GM12864 (cell line): ENCODE data around the gene SLC35B2.
"Not testable (repeated sequence)": the region's sequence is repeated elsewhere in the genome, so short reads cannot be mapped to it uniquely, and the experiment has no call there.

Experiments
- DNase-seq: peaks from one replicate; pipeline ENCODE4 v3.0.0-alpha.2; 2011; ENCODE audit warnings: low read depth
- H3K4me3 ChIP-seq: 2 replicates; pipeline ENCODE4 v1.5.1; 2011; ENCODE audit warnings: mild to moderate bottlenecking, low read depth, low read length, control low read depth
- CTCF ChIP-seq: IDR thresholded peaks from 2 replicates; pipeline ENCODE4 v1.5.1; 2011; ENCODE audit warnings: low read depth, mild to moderate bottlenecking, moderate library complexity, low read length, control low read depth, inconsistent platforms; ENCODE audit errors: missing control alignments

The SLC35B2 gene

GRCh38 chr6:44237021-44237812, 20.1 kb downstream of the SLC35B2 start:
- no peak for DNase-seq
- peak overlapping the region; percentile 55 for H3K4me3 ChIP-seq
- TF ChIP-seq CTCF, result no peak

GRCh38 chr6:44235891-44236516, 21.3 kb downstream of the SLC35B2 start:
- no peak for TF ChIP-seq CTCF
- H3K4me3 ChIP-seq, result no peak overlapping the region
- DNase-seq, result no peak

- DNase-seq, result no peak
- TF ChIP-seq CTCF, result no peak
- no peak overlapping the region for H3K4me3 ChIP-seq
Observed at GRCh38 chr6:44235269-44235668, 22.1 kb downstream of the SLC35B2 start.

- DNase-seq, result no peak
- TF ChIP-seq CTCF, result peak; percentile 75
- H3K4me3 ChIP-seq, result no peak overlapping the region
Observed at GRCh38 chr6:44234101-44235025, 23.0 kb downstream of the SLC35B2 start.

- no peak for TF ChIP-seq CTCF
- no peak overlapping the region for H3K4me3 ChIP-seq
- DNase-seq, result no peak
Observed at GRCh38 chr6:44233567-44234100, 23.7 kb downstream of the SLC35B2 start.

DNA sequence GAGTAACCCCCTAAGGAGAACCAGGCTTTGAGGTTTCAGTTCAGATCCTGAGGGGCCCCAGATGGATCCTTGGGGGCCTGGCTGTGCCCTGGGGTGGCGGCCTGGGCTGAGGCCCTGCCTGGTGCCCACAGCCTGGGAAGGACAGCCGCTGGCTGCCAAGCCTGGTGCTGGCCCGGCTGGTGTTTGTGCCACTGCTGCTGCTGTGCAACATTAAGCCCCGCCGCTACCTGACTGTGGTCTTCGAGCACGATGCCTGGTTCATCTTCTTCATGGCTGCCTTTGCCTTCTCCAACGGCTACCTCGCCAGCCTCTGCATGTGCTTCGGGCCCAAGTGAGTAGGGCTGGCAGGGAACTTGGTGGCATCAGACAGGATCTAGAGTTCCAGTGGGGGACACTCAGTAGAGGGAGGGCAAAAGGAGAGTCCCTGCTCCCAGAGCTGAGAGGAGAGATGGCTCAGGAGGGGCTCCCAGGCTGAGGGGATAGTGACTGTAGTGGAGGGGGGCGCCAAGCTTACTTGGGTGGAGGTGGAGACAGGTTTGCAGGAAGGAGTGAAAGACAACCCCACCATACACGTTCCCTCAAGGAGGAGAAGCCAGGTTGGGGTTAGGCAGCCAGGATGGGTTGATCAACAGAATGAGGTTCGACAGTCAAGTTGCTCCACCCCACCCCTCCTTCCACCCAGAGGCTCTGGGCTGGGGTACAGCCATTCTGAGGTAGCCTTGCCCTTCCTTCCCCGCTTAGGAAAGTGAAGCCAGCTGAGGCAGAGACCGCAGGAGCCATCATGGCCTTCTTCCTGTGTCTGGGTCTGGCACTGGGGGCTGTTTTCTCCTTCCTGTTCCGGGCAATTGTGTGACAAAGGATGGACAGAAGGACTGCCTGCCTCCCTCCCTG, 24.4 kb downstream of the SLC35B2 start:
- TF ChIP-seq CTCF, result no peak
- H3K4me3 ChIP-seq, result no peak overlapping the region
- no peak for DNase-seq

DNA sequence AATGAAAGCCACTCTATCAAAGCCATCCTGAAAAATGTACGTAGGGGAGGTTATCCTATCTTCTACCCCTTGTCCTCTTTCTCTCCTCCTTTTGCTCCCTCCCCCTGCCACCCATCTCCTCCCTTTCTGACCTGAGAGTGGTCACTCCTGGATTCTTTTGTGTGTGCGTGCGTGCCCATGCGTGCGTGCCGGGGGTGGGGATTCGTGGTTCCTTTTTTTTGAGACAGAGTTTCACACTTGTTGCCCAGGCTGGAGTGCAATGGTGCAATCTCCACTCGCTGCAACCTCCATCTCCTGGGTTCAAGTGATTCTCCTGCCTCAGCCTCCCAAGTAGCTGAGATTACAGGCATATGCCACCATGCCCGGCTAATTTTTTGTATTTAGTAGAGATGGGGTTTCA, 25.9 kb downstream of the SLC35B2 start:
- H3K4me3 ChIP-seq, DNase-seq: not testable (repeated sequence)
